NCI-H2196 (cell line): ENCODE results near the gene RHO.

Experiments used
- DNase-seq: peaks from one replicate; lab custom pipeline; 2025; ENCODE audit not compliant: unreplicated experiment; lab: John Stamatoyannopoulos, UW

The RHO gene

DNA sequence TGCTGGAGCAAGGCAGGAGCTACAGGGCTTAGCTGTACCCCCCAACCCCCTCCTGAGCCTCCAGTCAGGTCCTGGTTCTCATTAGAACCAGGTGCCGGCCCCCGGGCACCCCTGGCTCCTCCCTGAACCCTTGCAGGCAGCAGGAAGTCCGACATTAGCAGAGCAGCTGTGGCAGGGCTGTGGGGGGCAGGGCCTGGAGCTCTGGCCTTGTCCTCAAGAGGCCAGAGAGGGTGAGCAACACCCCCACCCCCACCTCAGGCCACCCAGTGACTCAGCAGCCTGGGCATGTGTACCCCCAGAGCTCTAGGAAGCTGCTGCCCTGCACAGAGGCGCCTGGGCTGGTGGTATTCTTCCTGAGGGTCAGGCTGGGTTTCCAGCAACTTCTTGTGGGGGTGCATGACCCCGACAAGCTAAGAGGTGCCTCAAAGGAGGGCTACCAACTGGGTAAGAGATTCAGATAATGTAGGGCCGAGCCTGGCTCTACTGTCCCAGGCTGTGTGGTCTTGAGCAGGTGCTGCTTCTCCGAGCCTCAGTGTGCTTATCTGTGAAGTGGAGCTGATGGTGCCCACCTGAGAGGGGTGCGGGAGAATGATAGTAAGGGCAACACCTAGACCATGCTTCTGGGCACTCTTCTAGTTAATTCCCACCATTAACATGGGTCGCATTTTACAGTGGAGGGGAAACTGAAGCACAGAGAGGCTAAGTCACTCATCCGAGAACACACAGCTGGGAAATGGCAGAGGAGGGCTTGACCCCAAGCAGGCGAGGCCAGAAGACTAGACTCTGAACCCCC is 30.5 kb downstream of the RHO start:
- peak; percentile 34 for DNase-seq

DNA sequence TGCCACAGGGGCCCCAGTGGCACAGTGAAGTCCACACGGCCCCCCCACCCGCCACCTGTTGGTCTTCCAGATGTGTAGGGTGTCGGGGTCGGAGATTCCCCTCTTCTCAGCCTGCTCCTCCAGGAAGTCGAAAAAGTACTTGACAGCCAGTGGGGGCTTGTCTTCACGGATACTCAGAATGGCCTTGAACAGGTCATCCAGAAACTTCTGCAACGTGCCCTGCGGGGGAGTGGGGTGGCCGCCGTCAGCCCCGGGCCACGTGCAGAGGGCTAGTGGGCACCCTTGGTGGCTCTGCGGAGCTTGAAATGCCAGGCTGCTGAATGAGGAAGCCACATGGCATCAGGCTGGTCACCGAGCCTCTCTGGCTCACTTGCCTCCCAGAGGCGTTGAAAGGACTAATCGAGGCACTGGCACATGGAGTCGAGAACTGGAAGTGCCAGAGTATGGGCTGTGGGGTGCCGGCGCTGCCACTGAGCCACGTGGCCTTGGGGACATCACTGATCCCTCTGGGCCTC is 31.2 kb downstream of the RHO start:
- DNase-seq, result no peak

DNA sequence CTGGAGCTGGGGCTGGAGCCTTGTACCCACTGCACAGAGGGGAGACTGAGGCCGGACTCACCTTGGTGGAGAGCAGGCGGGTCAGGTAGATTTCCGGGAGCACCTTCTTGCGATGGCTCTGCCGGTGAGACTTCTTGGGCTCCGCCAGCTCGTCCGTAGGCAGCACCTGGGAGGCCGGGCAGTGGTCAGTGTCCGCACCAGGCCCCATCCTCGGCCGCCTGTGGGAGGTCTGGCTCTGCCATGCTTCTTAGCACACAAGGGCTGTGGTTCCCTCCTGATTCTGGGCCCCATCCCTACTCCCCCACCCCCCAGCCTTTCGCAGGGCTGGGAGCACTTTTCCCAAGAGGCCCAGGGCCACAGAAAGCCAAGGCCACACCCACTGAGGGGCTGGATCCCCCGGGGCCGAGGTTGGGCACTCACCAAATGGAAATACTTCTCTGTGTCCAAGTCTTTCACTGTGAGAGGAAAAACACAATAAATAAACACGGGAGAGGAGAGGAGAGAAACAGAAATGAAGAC is 31.9 kb downstream of the RHO start:
- DNase-seq, result no peak

DNA sequence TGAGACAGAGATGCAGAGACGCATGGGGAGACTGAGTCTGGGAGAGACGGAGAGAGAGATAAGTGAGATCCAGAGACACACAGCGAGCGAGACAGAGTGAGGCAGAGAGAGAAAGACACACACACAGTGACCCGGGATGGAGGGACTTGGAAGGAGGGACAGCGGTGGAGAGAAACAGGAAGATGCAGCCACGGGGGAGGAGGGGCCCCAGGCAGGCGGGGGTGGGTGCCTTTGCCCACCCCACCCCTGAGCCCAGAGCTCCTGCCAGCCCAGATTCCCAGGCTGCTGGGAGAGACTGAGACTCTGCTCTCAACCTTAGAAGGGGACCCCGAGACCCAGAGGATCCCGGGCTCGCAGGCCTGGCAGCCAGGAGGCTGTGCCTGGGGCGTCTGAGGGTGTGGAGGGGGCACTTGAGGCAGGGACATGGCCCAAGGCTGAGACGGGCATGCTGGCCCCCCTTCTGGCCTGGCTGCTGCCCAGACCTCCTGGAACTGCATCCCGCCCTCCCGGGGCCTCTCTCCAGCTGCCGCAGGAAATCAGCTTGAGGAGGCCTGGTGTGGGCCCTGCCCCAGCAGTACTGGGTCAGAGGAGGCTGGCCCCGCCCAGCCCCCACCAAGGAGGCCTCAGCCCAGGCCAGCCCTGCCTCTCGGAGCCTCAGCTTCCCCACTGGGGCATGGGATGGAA is 32.6 kb downstream of the RHO start:
- peak; percentile 42 for DNase-seq

DNA sequence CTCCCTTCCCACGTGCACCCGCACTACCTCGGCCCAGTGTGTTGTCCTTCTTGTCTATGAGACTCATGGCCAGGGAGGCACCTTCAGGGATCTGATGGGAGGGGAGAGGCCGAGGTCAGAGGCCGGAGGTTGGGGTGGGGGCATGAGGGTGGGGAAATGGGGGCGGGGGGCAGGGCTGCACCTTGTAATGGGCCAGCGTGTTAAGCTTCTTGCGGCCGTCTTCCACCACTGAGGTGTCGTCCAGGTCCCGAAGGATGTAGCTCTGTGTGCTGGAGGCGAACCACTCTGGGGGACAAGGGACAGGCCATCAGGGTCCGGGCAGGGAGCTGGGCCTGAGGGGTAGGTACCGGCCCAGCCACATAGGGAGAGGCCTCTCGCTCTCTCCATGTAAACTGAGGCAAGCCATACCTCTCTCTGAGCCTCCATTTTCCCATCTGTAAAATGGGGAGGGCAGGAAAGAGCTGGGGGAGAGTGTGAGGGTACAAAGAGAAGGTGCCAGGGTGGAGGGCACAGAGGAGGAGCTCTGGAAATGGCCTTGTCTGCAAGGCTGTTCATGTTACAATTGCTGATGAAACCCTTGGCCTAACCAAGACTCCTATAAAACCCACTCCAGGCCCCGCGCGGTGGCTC is 33.3 kb downstream of the RHO start:
- no peak for DNase-seq

GRCh38 chr3:129562803-129563202 is 34.4 kb downstream of the RHO start:
- no peak for DNase-seq

DNA sequence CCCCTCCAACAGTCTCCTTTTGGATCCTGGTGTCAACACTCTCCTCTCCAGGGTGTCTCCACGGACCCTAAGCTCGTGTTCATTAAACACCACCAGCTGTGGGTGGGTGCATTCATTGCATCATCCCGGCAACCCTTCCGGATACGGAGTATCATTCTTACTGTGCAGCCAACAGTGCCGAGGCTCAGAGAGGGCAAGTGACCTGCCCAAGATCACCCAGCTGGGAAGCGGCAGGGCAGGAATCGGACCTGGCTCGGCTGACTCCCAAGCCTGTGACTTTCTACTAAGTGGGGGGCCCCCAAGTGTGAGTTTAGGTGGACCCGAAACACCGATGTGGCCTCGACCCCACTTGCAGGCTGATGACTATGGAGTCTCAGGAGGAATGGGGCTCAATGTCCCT is 34.9 kb downstream of the RHO start:
- no peak for DNase-seq

DNA sequence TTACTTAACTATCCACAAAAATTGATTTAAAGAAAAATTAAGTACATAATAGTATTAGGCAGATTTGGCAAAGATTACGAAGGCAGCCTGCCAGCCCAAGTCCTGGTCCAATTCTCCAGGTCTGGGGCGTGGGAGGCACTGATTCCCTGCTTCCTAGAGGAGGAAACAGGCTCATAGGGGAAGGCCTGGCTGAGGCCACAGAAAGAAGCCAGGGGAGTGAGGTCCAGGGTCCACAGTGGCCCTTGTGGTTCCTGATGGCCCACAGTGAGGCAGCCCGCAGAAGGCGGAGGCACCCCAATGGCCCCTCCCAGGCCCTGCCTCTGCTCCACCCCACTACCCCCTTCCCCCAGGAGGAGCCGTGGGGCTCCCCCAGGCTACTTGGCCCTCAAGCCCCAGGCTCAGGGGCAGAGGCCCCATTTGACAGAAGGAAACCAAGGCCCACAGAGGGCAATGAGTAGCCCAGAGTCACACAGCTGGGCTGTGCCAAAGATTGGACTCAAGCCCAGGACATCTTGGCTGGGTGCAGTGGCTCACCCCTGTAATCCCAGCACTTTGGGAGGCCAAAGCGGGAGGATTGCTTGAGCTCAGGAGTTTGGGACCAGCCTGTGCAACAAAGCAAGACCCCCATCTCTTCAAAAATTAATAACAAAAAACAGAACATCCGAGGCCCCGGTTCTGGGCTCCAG is 35.6 kb downstream of the RHO start:
- DNase-seq, result no peak

DNA sequence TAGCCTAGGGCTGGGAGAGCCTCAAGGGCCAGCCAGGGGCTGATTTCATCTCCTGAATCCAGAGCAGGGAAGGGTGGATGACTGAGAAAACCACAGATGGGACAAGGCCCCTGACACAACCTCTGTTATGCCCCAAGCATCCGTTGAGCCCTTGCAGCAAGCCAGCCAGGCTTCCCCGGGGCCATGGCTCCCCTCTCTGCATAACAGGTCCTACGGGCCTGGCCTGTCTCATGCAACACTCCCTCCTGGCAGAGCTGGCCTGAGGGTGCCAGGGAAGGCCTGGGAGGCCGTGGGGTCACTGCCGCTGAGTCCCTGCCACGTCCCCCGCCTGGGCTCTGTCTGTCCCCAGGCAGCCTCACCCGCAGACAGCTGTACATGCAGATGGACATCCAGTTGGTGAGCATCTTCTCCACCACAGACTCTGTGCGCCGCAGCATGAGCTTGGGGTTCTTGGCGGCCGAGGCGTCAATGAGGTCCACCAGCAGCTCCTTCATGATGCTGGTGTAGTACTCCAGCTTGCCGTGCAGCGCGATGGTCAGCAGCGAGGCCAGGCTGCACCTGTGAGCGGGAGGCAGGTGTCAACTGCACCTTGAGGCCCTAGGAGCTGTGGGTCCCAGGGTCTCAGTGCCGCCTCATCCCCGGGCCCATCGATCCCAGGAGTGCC is 36.7 kb downstream of the RHO start:
- DNase-seq, result no peak

GRCh38 chr3:129565902-129566301 is 37.5 kb downstream of the RHO start:
- no peak for DNase-seq

- no peak for DNase-seq
These were observed 38.8 kb downstream of the RHO start for GRCh38 chr3:129567176-129567705.

DNA sequence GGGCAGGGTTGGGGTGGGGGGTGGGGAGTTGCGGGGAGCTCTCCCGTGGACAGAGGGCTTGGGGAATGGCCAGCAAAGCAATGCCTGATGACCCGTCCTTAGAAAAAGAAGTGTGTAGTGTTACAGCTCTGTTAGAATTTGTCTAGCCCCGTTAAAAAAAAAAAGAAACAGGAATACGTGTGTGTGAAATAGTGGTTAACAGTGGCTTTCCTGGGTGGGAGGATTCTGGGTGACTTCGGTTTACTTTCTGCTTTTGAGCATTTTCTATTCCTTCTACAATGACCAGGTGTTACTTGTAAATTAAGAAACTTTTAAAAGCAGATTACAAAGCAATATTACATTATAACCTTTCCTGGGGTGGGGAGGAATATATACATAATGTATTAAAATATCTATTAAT is 39.5 kb downstream of the RHO start:
- no peak for DNase-seq

- DNase-seq, result no peak
These were observed 41.4 kb downstream of the RHO start for GRCh38 chr3:129569856-129570255.

GRCh38 chr3:129571605-129572547 is 43.4 kb downstream of the RHO start:
- no peak for DNase-seq

DNA sequence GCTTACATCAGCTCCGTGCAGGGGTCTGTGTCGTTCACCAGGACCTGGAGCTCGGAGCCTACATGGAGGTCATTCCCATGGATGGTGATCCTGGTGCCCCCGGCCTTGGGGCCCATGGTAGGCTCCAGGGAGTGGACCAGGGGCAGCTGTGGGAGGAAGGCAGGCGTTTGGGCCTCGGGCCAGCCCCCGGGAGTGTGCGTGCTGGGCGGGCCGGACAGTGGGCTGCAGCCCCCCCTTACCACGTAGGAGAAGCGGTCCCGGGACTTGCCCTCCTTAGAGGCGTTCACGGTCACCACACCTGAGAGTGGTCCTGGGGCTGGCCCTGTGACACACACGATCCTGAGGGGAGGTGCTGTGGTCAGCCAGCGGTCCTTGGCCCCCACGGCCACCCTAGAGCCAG is 44.2 kb downstream of the RHO start:
- no peak for DNase-seq

GRCh38 chr3:129573493-129573892 is 45.1 kb downstream of the RHO start:
- no peak for DNase-seq

DNA sequence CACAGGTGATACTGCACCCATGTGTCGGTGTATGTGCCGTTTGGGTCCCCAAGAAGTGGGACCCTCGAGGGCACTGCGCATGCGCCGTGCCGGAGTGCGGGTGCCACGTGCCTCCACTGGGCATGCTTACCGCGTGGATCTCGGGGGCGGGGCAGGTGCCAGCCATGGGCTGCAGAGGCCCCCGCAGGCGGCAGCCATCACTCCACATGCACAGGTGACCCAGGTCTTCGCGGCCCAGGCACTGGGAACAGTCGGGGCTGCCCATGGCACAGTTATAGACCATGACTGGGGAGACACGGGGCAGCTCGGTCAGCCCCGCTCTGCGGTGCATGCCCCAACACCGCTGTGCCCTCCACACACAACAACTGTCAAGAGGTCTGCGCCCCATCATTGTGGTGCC is 45.8 kb downstream of the RHO start:
- DNase-seq, result no peak

DNA sequence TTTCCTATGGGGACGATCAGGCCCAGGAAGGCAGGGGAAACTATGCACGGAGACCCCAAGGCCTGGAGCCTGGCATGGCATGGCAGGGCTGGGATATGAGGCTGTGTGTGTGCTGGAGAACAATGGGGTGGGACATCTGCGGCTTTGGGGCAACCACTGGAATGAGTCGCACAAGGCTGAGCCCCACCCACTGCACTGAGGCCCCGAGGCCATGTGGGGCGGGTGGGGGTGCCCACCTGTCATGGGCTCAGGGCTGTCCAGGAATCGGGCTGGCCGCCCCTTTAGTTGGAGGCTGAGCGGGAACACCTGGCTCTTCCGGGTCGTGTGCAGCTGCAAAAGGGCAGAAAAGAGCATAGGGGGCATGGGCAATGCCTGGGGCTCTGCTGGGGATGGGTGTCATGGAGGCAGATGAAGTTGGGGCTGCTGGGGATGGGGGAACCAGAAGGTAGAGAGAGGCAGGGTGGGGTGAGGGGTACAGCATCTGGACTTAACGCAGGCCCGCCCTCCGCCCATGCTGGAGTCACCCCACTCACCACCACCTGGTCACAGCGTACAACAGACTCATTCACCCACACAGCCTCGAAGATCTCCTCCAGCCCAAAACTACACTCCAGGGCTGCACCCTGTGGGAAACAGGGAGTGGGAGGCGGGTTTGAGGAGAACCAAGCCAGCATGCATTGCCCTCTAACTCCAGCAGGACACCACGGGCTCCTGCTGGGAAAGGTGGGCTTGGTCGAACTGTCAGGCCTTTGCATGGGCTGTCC is 47.0 kb downstream of the RHO start:
- DNase-seq, result no peak

DNA sequence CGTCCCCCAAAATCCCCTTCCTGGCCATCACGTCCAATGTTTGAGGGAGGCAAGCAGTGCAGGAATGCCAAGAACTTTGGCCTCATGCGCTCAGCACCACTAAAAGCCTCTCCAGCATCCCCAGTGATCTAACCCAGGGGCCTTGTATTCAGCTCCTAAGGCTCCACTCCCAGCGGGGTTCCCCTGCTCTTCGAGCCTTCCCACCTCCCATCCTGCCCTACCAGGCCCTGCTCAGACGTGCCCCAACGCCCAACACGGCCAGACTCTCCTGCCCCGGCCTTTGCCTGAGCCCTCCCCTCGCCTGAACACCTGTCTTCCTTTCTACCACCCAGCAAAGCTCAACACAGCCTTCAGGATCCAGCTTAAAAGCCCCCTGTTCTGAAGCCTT is 47.6 kb downstream of the RHO start:
- DNase-seq, result no peak
